Middle frontal gyrus (tissue), 1 donor: ENCODE data around the gene MYO1E.
"Not testable (repeated sequence)": the region's sequence is repeated elsewhere in the genome, so short reads cannot be mapped to it uniquely, and the experiment has no call there.

Experiments used
- DNase-seq: peaks from one replicate; pipeline ENCODE4 v3.0.0-alpha.2; 2015; ENCODE audit warnings: low spot score; ENCODE audit errors: extremely low spot score

The MYO1E gene

DNA sequence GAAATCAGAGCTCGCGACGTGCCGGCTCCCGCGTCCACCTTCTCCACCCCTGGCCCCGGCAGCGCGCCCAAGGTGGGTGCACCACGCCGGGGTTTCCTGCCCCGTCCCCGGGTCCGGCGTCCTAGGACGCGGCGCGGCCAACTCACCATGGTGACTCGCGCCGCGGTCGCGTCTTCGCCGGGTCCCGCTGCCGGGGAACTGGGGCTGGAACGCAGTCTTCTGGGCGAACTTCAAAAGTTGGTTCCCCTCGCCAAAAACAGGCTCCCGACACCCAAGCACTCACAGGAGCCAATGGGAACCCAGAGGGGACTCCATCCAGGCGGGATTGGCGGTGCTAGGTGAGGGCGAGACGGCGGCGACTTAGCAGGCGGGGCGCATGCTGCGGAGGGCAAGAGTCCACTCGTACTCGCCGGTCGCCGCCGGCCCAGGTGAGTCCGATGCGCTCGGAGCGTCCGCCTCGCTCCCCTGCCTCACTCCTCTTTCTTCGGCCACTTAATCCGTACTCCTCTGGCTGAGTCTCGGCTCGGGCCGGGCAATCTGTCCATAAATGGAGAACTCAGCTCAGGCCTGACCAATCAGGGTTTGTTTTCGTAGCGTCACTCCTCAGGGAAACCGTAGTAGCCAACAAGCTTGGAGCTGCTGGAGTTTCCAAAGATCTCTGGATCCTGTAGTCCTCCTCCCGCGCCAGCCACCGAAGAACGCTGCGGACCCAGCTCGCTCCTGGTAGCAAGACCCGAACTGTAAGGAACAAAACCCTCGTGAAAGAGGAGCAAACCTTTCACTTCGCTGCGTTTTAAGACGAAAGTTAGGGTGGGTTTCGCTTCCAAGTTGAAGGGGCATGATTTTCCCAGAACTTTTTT lies at the start of gene MYO1E:
TSS of gene MYO1E (minus strand) at position 520 of the 860 bp plus-strand sequence. CDS start at position 149, 371 bp downstream.
- peak; percentile 95 for DNase-seq

DNA sequence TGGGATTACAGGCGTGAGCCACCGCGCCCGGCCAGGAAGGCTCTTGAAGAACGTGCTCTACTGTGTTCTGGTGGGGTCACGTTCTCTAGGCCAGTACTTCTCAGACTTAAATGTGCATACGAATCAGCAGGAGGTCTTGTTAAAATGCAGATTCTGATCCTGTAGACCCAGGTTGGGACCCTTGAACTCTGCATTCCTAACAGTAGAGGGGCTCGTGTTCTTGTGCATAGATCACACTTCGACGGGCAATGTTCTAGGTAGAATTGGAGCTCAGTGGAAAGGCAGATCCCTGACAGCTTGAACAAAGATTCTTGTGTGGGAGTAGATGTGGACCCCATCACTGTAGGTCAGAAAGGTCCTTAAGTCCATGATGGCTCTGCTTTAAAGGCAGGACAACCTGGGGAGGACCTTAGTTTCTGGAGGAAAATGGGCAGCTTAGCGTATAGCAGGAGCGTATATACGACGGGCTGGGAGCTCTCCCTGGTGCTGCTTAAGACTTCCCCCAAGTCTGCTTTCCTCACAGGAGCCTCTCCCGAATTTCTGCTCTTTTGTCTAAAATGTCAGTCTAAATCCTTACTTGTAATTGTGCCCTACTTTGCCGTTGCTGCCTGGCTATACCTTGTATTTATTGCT lies 48.4 kb upstream of the MYO1E start:
- DNase-seq = no peak

DNA sequence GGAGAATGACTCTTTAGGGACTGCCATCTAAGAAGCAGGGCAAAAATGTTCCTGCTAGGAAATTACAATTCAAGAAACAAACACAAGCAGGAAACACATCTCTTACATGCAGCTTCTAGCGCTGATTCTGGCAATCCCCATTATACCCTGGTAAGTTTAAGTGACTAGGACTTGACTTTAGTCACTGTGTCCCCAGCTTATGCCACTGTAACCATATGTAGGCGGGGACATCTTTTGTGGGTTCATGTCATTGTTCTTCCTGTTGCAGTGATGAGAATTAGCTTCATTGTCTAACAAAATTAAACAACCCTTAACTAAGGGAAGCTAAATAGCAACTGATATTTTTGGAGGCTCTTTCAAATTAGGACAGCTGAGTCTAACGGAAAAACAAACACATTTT lies 47.4 kb upstream of the MYO1E start:
- DNase-seq = no peak

DNA sequence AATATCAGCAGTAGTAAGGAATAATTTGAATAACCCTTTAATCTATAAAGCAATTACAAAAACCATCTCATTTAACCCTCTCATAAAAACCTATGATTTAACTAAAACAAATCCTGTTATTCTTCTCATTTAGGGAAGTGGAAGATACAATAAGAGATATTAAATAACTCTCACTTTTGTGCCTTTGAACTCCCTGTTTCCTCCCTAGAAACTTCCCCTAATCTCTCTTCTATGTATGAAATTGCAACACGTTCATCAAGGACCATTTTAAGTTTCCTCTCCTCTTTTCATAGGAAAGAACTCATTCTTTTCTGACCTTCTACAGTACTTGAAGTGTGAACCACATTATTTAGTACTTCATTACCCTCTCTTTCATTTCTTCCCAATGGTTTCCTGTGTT lies 46.5 kb upstream of the MYO1E start:
- no peak for DNase-seq

DNA sequence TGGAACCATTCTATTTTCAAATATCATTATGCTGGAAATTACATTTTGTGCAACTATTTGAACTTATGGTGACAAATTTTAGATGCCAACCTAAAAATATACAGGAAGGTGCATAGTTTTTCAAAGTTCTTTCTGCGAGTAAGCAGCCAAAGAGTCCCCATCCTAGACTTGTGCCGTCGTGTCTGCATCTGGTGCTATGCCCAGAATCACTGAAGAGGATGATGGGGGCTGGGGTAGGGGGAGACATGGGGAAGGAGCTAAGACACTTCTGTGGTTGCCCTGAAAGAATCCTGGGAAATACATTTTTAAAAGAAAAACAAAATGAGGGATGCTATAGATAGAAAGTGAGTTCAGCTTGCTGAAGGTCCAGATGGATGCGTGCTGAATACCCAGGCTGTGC lies 44.1 kb upstream of the MYO1E start:
- no peak for DNase-seq

DNA sequence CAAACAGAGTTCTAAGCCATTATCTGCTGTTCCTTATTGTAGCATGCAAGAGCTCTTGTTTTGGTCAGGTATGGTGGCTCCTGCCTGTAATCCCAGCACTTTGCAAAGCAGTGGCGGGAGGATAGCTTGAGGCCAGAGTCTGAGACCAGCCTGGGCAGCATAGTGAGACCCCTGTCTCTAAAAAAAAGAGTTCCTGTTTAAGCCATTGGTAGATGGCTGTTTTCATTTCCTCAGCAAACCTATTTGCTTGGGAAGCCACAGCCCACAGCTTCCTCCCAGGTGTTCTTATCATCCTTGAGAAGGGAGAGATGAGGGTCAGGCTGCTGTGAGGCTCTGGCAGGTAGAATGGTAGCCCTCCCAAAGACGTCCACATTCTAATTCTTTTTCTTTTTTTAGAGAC lies 40.9 kb upstream of the MYO1E start:
- DNase-seq = no peak

DNA sequence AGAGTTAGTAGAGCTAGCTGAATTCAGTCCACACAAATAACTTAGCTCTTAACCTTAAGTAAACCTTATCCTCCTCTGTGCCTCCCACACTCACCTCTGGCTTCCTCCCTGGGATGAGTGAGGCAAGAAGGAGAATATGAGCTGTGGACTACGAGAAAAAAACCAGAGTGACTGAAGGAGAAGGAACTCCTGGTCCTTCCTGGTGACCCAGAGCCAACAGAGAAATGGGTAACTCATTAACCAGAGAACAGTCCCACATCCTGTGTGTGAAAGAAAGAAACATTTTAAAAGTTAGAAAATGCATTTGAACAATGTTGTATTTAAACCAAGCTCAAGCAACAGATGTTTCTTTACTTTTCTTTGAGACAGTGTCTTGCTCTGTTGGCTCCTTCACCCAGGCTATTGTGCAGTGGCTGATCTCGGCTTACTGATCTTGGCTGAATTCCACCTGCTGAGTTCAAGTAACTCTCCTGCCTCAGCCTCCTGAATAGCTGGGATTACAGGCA lies 37.8 kb upstream of the MYO1E start:
- no peak for DNase-seq

DNA sequence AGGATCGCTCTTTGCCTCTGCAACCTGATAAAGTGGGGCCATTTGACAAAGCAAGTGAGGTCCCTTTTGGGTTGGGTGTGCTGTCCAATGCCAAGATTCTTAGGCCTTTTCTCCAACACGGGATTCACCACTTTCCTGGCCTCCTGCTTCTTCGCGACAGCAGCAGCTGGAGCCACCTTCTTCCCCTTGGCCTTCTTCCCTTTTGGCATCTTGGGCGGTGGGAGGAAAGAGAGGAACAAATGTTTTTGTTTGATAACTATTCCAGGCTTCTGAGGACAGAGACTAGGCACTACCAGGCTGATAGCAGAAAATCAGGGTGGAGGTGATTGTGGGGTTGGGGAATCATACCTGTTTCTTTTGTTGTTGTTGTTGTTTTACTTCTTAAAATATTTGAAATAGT lies 35.3 kb upstream of the MYO1E start:
- no peak for DNase-seq

DNA sequence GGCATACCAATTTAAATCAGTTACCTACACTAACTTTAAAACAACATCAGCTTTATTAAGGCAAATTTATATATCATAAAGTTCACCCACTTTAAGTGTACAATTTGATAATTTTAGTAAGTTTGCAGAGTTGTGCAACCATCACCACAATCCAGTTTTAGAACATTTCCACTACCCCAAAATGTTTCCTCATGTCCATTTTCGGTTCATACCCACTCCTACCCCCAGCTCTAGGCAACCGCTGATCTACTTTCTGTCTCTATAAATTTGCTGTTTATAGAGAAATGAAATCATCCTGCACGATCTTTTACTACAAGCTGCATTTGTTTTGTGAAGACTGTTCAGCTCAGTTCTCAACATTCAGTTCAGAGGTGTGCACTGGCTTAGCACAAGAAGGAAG lies 33.8 kb upstream of the MYO1E start:
- DNase-seq = no peak

DNA sequence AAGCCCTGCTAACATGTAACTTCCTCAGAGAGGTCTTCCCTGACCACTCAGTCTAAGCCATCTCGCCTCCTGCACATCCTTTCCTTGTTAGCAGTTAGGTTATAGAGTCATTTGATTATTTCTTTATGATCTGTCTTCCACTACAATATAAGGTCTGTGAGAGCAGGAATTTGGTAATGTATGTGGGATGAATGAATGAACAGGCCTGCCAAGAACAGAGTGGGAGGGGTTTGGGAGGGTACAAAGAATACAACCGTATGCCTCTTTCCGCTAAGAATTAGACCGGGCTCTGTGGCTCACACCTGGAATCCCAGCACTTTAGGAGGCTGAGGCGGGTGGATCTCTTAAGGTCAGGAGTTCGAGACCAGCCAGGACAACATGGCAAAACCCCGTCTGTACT lies 32.4 kb upstream of the MYO1E start:
- no peak for DNase-seq

DNA sequence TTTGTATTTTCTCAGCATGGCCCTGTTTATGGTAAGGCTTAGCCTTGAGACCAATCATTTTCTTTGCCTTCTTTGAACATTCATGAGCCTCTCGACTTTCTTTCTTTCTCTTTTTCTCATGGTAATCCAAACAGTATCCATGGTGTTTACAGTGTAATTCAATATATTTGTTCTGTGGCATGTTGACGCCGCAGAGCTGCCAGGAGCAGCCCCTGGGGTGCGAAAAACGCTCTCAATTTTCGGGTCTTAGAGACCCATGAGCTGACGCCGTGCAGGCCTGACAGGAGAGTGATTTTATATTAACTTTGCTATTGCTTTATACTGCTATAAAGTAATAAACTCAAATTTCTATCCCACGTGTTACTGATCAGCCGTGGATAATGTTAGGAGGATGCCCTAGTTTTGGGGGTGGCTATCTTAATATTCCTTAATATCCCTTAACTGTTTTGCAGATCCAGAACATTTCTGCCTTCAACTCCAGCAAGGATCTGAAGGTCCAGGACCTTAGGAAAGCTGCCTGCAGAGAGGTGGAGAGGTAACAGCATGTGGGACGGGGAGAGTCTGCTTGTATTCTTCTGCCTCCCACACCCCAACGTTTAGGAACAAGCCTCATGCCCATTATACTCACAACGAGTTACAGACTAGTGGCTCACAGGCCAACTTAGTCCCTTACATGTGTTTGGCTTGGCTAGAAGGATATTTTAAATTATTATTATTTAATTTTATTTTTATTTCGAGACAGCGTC lies 29.3 kb upstream of the MYO1E start:
- no peak for DNase-seq

DNA sequence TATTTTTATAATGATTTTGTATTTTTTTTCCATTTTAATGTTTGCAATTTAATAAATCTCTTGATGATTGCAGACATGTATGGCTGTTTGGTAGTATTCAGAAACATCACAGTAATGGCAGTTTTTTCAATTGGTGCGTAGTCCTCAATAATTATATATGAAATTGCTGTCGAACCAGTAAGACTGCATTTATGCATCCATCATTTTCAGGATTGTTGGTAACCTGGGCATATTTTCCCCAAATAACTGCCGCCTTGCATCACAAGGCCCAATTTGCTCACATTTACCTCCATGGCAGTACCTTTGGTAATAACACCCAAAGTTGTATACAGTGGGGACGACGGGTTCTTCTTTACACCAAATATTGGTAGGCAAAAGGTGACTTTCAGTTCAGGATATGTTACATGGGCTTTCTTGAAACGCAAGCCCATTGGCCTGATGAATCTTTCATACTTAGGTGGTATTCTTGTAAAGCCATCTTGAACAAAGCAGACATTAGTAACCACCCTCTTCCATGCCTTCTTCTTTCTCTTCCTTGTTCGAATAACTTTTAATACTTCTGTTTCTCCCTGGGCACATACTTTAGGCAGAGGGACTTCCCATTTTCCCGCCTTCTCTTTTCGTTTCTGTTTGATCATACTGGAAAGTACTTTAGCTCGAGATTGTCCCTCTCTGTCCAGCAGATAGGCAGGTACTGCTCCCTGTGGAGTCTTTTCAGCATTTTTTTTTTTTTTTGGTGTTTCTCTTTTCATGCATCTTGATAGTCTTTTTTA lies 28.6 kb upstream of the MYO1E start:
- not testable (repeated sequence) for DNase-seq

DNA sequence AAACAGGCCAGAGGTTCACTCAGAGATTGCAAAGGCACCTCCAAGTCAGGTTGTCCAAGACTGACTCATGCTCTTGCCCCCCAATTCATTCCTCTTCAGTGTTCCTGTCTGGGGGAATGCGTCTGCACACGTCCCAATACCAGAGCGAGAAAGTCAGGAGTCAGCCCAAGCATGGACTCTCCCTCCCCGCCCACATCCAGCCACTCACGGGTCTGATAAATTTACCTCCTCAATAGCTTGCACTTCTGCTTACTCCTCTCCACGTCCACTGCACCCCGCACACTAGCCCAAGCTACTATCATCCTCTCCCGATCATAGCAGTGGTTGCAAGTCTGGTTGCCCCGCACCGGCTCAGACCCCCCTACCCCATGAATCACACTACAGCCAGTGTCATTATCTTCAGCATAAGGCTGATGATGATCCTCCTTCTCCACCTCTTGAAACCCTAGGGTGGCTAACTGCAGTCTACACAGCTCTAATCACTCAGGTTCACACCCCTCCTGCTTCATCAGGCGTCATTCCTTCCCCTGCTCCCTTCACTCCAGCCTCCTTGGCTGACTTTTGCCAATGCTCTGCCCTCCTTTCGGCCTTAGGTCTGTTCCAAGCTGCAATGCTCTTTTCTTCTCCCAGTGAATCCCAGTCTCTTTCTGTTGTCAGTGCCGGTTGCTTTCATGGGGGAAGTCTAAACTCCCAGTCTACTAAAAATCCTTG lies 27.6 kb upstream of the MYO1E start:
- no peak for DNase-seq

DNA sequence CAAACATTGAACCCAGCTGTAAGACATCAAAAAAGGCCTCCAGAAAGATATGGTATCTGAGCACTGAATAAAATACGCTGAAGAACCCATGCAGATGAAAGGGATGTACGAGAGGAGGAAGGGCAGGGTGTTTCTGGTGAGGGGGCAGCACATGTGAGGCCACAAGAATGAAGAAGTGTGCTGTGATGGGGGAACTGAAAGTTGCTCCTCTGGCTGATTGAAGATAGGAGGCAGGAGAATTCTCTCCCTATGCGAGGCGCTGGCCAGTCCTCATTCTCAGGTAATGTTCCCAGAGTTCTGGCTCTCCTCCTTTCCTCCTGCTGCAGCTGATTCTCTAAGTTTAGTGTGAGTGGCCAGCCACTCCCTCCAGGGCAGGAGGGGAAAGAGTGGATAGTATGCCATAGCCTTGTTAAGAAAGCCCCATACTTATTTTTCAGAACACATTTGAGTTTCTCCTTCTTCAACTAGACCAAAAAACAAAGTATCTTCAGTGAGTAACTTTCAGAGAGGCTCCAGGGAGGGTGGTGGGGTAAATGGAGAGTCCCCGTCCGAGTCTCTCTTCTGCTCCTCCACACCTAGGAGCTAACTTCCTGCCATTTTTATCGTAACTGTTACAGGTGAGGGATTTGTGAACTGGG lies 26.9 kb upstream of the MYO1E start:
- no peak for DNase-seq

DNA sequence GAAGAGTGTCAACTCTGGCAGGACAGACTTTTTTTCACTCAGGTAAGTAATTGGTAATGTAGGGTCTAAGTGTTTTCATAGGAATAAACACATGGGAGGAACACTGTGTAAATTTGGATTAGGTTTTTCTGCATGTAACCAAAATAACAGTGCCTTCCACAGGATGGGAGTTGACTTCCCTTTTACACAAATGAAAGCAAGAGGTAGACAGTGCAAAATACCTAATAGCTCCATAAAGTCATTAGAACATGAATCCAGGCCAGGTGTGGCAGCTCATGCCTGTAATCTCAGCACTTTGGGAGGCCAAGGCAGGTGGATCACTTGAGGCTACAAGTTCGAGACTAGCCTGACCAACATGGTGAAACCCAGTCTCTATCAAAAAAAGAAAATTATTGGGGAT lies 25.5 kb upstream of the MYO1E start:
- DNase-seq = no peak

DNA sequence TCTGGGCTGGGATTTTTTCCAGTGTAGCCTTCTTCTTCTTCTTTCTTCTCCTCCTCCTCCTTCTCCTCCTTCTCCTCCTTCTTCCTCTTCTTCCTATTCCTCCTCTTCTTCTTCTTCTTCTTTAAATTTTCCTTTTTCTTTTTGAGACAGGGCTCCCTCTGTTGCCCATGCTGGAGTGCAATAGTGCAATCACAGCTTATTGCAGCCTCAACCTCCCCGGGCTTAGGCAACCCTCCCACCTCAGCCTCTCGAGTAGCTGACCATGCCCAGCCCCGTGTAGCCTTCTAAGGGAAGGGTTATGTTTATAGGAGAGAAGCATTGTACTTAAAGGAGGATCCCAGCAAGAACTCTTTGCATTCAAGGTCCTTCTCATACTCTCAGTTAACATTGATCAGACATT lies 24.0 kb upstream of the MYO1E start:
- DNase-seq = no peak

DNA sequence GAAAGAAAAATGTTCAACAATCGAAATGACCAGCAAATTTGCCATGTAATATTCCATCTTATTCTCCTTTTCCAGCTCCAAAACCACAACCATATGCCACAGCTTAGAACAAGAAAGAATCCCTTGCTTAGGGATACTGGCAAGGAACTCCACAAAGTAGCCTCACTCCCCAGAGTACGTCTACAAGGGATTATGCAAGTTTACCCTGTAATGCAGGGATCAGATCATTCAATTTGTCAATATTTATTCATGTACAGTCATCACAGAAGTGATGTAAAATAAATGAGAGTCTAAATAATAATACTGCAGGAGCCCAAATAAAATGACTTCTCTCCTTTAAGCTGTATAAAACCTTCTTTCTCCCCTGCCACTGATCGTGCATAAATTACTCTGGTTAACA lies 23.5 kb upstream of the MYO1E start:
- no peak for DNase-seq

DNA sequence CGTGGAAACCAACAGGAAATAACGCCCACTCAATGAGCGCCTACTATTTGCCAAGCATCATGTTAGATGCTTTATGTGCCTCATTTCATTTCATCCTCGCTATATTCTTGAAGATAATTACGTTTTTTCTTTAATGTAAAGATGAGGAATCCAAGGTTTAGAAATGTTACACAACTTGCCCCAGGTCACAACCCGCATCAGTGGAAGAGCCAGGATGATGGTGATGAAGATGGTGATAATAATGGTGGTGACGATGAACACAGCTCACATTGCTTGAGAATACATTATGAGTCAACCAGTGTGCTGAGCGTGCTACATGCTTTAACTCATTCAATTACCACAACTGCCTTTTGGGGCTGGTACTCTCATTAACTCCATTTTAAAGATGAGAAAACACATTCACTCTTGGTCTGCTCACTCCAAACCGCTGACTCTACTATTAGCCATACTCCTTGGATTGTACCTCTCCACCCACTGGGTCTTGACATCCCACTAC lies 21.5 kb upstream of the MYO1E start:
- no peak for DNase-seq

DNA sequence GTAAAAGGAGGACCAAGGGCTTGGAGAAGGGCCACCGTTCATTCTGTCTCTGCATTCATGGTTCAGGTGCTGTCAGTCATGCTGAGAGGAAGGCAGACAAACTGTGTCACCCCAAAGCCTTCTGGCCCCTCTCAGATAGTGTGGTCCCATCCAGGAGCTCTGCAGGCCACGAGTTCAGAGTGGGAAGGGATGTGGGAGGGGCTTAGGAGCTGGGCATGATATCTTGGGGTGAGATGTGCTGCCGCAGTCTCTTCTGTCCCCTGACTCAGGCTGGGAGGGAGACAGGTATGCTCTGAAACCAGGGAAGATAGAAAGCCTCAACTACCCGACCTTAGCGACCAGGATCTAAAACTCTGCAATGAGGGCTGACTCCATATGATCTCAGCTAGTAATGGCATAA lies 19.6 kb upstream of the MYO1E start:
- DNase-seq = no peak

DNA sequence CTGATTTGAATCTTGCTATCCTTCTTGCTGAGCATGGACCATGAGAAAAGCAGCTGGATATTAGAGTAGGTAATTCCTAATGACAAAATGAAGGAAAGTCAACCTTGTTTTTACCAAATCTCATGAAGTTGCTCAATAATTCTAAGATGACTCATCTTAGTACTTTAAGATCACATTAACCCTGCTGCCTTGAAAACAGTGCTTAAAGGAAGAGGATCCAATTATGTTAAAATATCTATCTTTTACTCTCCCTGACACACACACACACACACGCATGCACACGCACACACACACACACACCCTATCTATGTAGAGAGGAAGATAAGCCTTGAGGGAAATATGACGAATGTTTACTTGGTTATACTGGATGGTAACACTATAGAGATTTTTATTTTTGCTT lies 16.0 kb upstream of the MYO1E start:
- no peak for DNase-seq
